Measurements from ENCODE around the gene ROBO4.

ROBO4 gene

GRCh38 chr11:124878759-124879492 lies 18.7 kb downstream of the ROBO4 start:
- Histone ChIP-seq H3K27ac (ENCODE audit: low read depth, low read length, severe bottlenecking) (no peak overlapping the region), H3K4me3 (ENCODE audit: extremely low read depth, insufficient read depth, low read length, poor library complexity, severe bottlenecking) (no peak overlapping the region)
- 94 to 97% methylated on average over 9 of the region's 11 CpGs for WGBS, 2 experiments (ENCODE audit: insufficient coverage in 2 of 2)

GRCh38 chr11:124877910-124878758 lies 19.5 kb downstream of the ROBO4 start:
- peaks cover 6% of the 10 kb centered on the region for H3K4me1 ChIP-seq (ENCODE audit: control insufficient read depth, insufficient read depth, low read length, poor library complexity, severe bottlenecking)
- no peaks in the 10 kb centered on the region for H3K9me3 ChIP-seq (ENCODE audit: control insufficient read depth, low read length)
- H3K36me3 ChIP-seq (ENCODE audit: control insufficient read depth, insufficient read depth, low read length), result no peaks in the 10 kb centered on the region
- H3K27ac ChIP-seq (ENCODE audit: low read depth, low read length, severe bottlenecking), result no peak overlapping the region
- 83 to 87% methylated on average over 12 to 14 of the region's 17 CpGs for WGBS, 2 experiments (ENCODE audit: insufficient coverage in 2 of 2)
- H3K4me3 ChIP-seq (ENCODE audit: extremely low read depth, insufficient read depth, low read length, poor library complexity, severe bottlenecking), result no peak overlapping the region

More at GRCh38 chr11:124878759-124879492, 18.7 kb downstream of the ROBO4 start:
- H3K36me3 ChIP-seq (ENCODE audit: control insufficient read depth, insufficient read depth, low read length), result no peaks in the 10 kb centered on the region
- H3K4me1 ChIP-seq (ENCODE audit: control insufficient read depth, insufficient read depth, low read length, poor library complexity, severe bottlenecking), result peaks cover 7% of the 10 kb centered on the region
- H3K9me3 ChIP-seq (ENCODE audit: control insufficient read depth, low read length), result no peaks in the 10 kb centered on the region

- WGBS, 2 experiments (ENCODE audit: insufficient coverage in 2 of 2), result 100% methylated on average over 10 of the region's 10 CpGs; no CpG with 5 or more reads in 1 of the 2 experiments
- Histone ChIP-seq H3K36me3 (ENCODE audit: control insufficient read depth, insufficient read depth, low read length) (no peaks in the 10 kb centered on the region), H3K9me3 (ENCODE audit: control insufficient read depth, low read length) (no peaks in the 10 kb centered on the region), H3K4me1 (ENCODE audit: control insufficient read depth, insufficient read depth, low read length, poor library complexity, severe bottlenecking) (peaks cover under 1% of the 10 kb centered on the region), H3K27ac (ENCODE audit: low read depth, low read length, severe bottlenecking) (no peak overlapping the region), H3K4me3 (ENCODE audit: extremely low read depth, insufficient read depth, low read length, poor library complexity, severe bottlenecking) (no peak overlapping the region)
Observed at GRCh38 chr11:124877631-124877909, 20.1 kb downstream of the ROBO4 start.

GRCh38 chr11:124876818-124877630 lies 20.6 kb downstream of the ROBO4 start:
- no peaks in the 10 kb centered on the region for H3K9me3 ChIP-seq (ENCODE audit: control insufficient read depth, low read length)
- WGBS, 2 experiments (ENCODE audit: insufficient coverage in 2 of 2), result 59 to 69% methylated on average over 22 to 24 of the region's 30 CpGs
- H3K27ac ChIP-seq (ENCODE audit: low read depth, low read length, severe bottlenecking), result peak overlapping the region; percentile 94
- H3K4me1 ChIP-seq (ENCODE audit: control insufficient read depth, insufficient read depth, low read length, poor library complexity, severe bottlenecking), result no peaks in the 10 kb centered on the region
- no peaks in the 10 kb centered on the region for H3K36me3 ChIP-seq (ENCODE audit: control insufficient read depth, insufficient read depth, low read length)
- H3K4me3 ChIP-seq (ENCODE audit: extremely low read depth, insufficient read depth, low read length, poor library complexity, severe bottlenecking), result peak overlapping the region; percentile 56

- Histone ChIP-seq H3K4me1 (ENCODE audit: control insufficient read depth, insufficient read depth, low read length, poor library complexity, severe bottlenecking) (no peaks in the 10 kb centered on the region), H3K36me3 (ENCODE audit: control insufficient read depth, insufficient read depth, low read length) (no peaks in the 10 kb centered on the region), H3K9me3 (ENCODE audit: control insufficient read depth, low read length) (no peaks in the 10 kb centered on the region), H3K27ac (ENCODE audit: low read depth, low read length, severe bottlenecking) (peak overlapping the region; percentile 94), H3K4me3 (ENCODE audit: extremely low read depth, insufficient read depth, low read length, poor library complexity, severe bottlenecking) (peak overlapping the region; percentile 56)
- WGBS, 2 experiments (ENCODE audit: insufficient coverage in 2 of 2), result 1 to 2% methylated on average over 55 to 66 of the region's 69 CpGs
Observed at GRCh38 chr11:124875943-124876817, 21.5 kb downstream of the ROBO4 start.

GRCh38 chr11:124875401-124875800 lies 22.3 kb downstream of the ROBO4 start:
- Histone ChIP-seq H3K4me3 (ENCODE audit: extremely low read depth, insufficient read depth, low read length, poor library complexity, severe bottlenecking) (peak overlapping the region; percentile 56), H3K36me3 (ENCODE audit: control insufficient read depth, insufficient read depth, low read length) (no peaks in the 10 kb centered on the region)
- 53 to 80% methylated on average over 1 to 2 of the region's 3 CpGs for WGBS, 2 experiments (ENCODE audit: insufficient coverage in 2 of 2)

GRCh38 chr11:124874571-124875255 lies 23.0 kb downstream of the ROBO4 start:
- H3K27ac ChIP-seq (ENCODE audit: low read depth, low read length, severe bottlenecking), result no peak overlapping the region
- H3K4me1 ChIP-seq (ENCODE audit: control insufficient read depth, insufficient read depth, low read length, poor library complexity, severe bottlenecking), result no peaks in the 10 kb centered on the region
- no peak overlapping the region for H3K4me3 ChIP-seq (ENCODE audit: extremely low read depth, insufficient read depth, low read length, poor library complexity, severe bottlenecking)
- no peaks in the 10 kb centered on the region for H3K9me3 ChIP-seq (ENCODE audit: control insufficient read depth, low read length)
- no peaks in the 10 kb centered on the region for H3K36me3 ChIP-seq (ENCODE audit: control insufficient read depth, insufficient read depth, low read length)
- WGBS, 2 experiments (ENCODE audit: insufficient coverage in 2 of 2), result 90 to 95% methylated on average over 6 to 7 of the region's 7 CpGs

More at GRCh38 chr11:124875401-124875800, 22.3 kb downstream of the ROBO4 start:
- Histone ChIP-seq H3K4me1 (ENCODE audit: control insufficient read depth, insufficient read depth, low read length, poor library complexity, severe bottlenecking) (no peaks in the 10 kb centered on the region), H3K9me3 (ENCODE audit: control insufficient read depth, low read length) (no peaks in the 10 kb centered on the region), H3K27ac (ENCODE audit: low read depth, low read length, severe bottlenecking) (no peak overlapping the region)

GRCh38 chr11:124873951-124874350 lies 23.7 kb downstream of the ROBO4 start:
- Histone ChIP-seq H3K27ac (ENCODE audit: low read depth, low read length, severe bottlenecking) (no peak overlapping the region), H3K9me3 (ENCODE audit: control insufficient read depth, low read length) (no peaks in the 10 kb centered on the region), H3K4me1 (ENCODE audit: control insufficient read depth, insufficient read depth, low read length, poor library complexity, severe bottlenecking) (no peaks in the 10 kb centered on the region), H3K4me3 (ENCODE audit: extremely low read depth, insufficient read depth, low read length, poor library complexity, severe bottlenecking) (no peak overlapping the region), H3K36me3 (ENCODE audit: control insufficient read depth, insufficient read depth, low read length) (no peaks in the 10 kb centered on the region)
- 79 to 82% methylated on average over 6 to 7 of the region's 8 CpGs for WGBS, 2 experiments (ENCODE audit: insufficient coverage in 2 of 2)

GRCh38 chr11:124872741-124873140 lies 24.9 kb downstream of the ROBO4 start:
- Histone ChIP-seq H3K4me3 (ENCODE audit: extremely low read depth, insufficient read depth, low read length, poor library complexity, severe bottlenecking) (no peak overlapping the region), H3K9me3 (ENCODE audit: control insufficient read depth, low read length) (no peaks in the 10 kb centered on the region), H3K4me1 (ENCODE audit: control insufficient read depth, insufficient read depth, low read length, poor library complexity, severe bottlenecking) (no peaks in the 10 kb centered on the region), H3K36me3 (ENCODE audit: control insufficient read depth, insufficient read depth, low read length) (no peaks in the 10 kb centered on the region), H3K27ac (ENCODE audit: low read depth, low read length, severe bottlenecking) (no peak overlapping the region)
- WGBS, 2 experiments (ENCODE audit: insufficient coverage in 2 of 2), result 35% methylated on average over 8 of the region's 9 CpGs
